HL-60 (cell line): ENCODE measurements around the gene PRPF6.

Experiments used
- CTCF ChIP-seq: IDR thresholded peaks from one replicate; pipeline ENCODE4 v1.5.1; 2011; ENCODE audit warnings: low read length, control low read depth, inconsistent platforms; ENCODE audit not compliant: insufficient read depth
- REST ChIP-seq: IDR thresholded peaks from 2 replicates; pipeline ENCODE4 v1.6.1; 2012; ENCODE audit warnings: low read depth; ENCODE audit not compliant: insufficient replicate concordance

GRCh38 chr20:63944078-63944941 lies 36.6 kb upstream of the PRPF6 start:
- no peak for TF ChIP-seq CTCF
- no peak for TF ChIP-seq REST
